Small intestine (tissue), 7 donors: Measurements from ENCODE around the gene RTP5. TPM values are rescaled to one million over a fixed set of nuclear protein-coding genes. Genes with fewer than 3 reads are reported as not detected.

Source experiments
- DNase-seq, 2 donors: peaks; one replicate each; pipeline versions ENCODE4 v3.0.0 to v3.0.0-alpha.2; 2013
- FAIRE-seq: peaks from 2 replicates; lab custom pipeline; 2012; peaks lifted over from hg19 to GRCh38; lab: Jason Lieb, UNC
- H3K27ac ChIP-seq, 3 donors: one replicate each; pipeline ENCODE4 v1.5.1; 2013; ENCODE audit warnings: low read length in 2 of 3, mild to moderate bottlenecking in 2 of 3, control low read depth in 1 of 3, inconsistent platforms in 1 of 3, low read depth in 1 of 3, moderate library complexity in 1 of 3
- H3K27me3 ChIP-seq, 3 donors: one replicate each; pipeline ENCODE4 v1.6.1; 2013; ENCODE audit warnings: low read length in 3 of 3, inconsistent platforms in 1 of 3; ENCODE audit not compliant: control insufficient read depth in 3 of 3, insufficient read depth in 3 of 3
- H3K36me3 ChIP-seq, 3 donors: one replicate each; pipeline ENCODE4 v1.6.1; 2013; ENCODE audit warnings: low read length in 3 of 3, inconsistent platforms in 1 of 3, low read depth in 1 of 3, mild to moderate bottlenecking in 1 of 3, moderate library complexity in 1 of 3; ENCODE audit not compliant: control insufficient read depth in 3 of 3, insufficient read depth in 2 of 3
- H3K4me1 ChIP-seq, 3 donors: one replicate each; pipeline ENCODE4 v1.6.1; 2013; ENCODE audit warnings: low read length in 2 of 3, inconsistent platforms in 1 of 3, low read depth in 1 of 3, mild to moderate bottlenecking in 1 of 3, moderate library complexity in 1 of 3; ENCODE audit not compliant: control insufficient read depth in 3 of 3, insufficient read depth in 2 of 3
- H3K4me3 ChIP-seq, 3 donors: one replicate each; pipeline ENCODE4 v1.5.1; 2013; ENCODE audit warnings: low read length in 3 of 3, control low read depth in 1 of 3, inconsistent platforms in 1 of 3, low read depth in 1 of 3, mild to moderate bottlenecking in 1 of 3, moderate library complexity in 1 of 3
- H3K9me3 ChIP-seq, 2 donors: one replicate each; pipeline ENCODE4 v1.6.1; 2013; ENCODE audit warnings: low read depth in 1 of 2, low read length in 1 of 2; ENCODE audit not compliant: control insufficient read depth in 2 of 2, insufficient read depth in 1 of 2
- WGBS, 3 donors: extraction: QIAGEN DNeasy Blood & Tissue Kit; methylation state at CpG; one replicate each; pipeline ENCODE4 v1.1.7; 2013; 5-methylcytosine and 5-hydroxymethylcytosine counted together
- polyA plus RNA-seq, 4 donors: library from polyadenylated mRNA; stranded (reverse) in 3 of 4; unstranded in 1 of 4; fragments of 200-250 nt in 3 of 4; fragments of 120-200 nt in 1 of 4; gene quantifications; one replicate each; pipeline versions ENCODE4 v1.2.1 to v1.2.3, GENCODE V29; 2013
- donor health status: healthy with polysubstance abuse.
- donor health status: control.
- donor health status: control.
- donor health status: Bipolar disorder and iron deficiency.
- donor health status: healthy.

Gene RTP5
- polyA plus RNA-seq, 4 donors, result 0.04 TPM; not detected in 3

- H3K27ac ChIP-seq, result no peak overlapping the region
- no peaks in the 10 kb centered on the region for H3K36me3 ChIP-seq
- no peak overlapping the region for H3K4me3 ChIP-seq
- FAIRE-seq (no peak), DNase-seq (no peak)
- peaks cover 0 to 43% (median 19%) of the 10 kb centered on the region in 3 donors for H3K27me3 ChIP-seq
- no peaks in the 10 kb centered on the region for H3K9me3 ChIP-seq
- H3K4me1 ChIP-seq, result no peaks in the 10 kb centered on the region
- whole genome bisulfite sequencing, 3 donors, result 94 to 96% (median 96%) methylated on average over 5 of the region's 5 CpGs
Observed at GRCh38 chr2:241864850-241865213, 4.7 kb upstream of the RTP5 start.

GRCh38 chr2:241865416-241865956 lies 4.0 kb upstream of the RTP5 start:
- DNase-seq, result no peak
- no peaks in the 10 kb centered on the region for H3K4me1 ChIP-seq
- no peaks in the 10 kb centered on the region for H3K36me3 ChIP-seq
- no peak for FAIRE-seq
- H3K27me3 ChIP-seq, result peaks cover 0 to 43% (median 19%) of the 10 kb centered on the region in 3 donors
- H3K4me3 ChIP-seq, result no peak overlapping the region
- H3K27ac ChIP-seq, result no peak overlapping the region
- 81 to 91% (median 86%) methylated on average over 3 of the region's 3 CpGs for WGBS, 3 donors
- H3K9me3 ChIP-seq, result no peaks in the 10 kb centered on the region

GRCh38 chr2:241865957-241866789 lies 3.4 kb upstream of the RTP5 start:
- Histone ChIP-seq H3K27ac (no peak overlapping the region), H3K4me3 (no peak overlapping the region), H3K4me1 (no peaks in the 10 kb centered on the region), H3K36me3 (no peaks in the 10 kb centered on the region), H3K27me3 (peaks cover 0 to 43% (median 19%) of the 10 kb centered on the region in 3 donors), H3K9me3 (no peaks in the 10 kb centered on the region)
- no peak for FAIRE-seq
- 13 to 21% (median 17%) methylated on average over 25 to 31 of the region's 31 CpGs for WGBS, 3 donors
- no peak for DNase-seq

- WGBS, 3 donors, result 56 to 59% (median 58%) methylated on average over 29 to 33 of the region's 33 CpGs
- FAIRE-seq (no peak), DNase-seq (no peak)
- Histone ChIP-seq H3K27me3 (peaks cover 0 to 42% (median 19%) of the 10 kb centered on the region in 3 donors), H3K4me1 (no peaks in the 10 kb centered on the region), H3K27ac (no peak overlapping the region), H3K9me3 (no peaks in the 10 kb centered on the region), H3K4me3 (no peak overlapping the region), H3K36me3 (no peaks in the 10 kb centered on the region)
Observed at GRCh38 chr2:241866790-241867645, 2.5 kb upstream of the RTP5 start.

GRCh38 chr2:241867776-241868420 lies 1.6 kb upstream of the RTP5 start:
- Histone ChIP-seq H3K27ac (no peak overlapping the region), H3K36me3 (no peaks in the 10 kb centered on the region), H3K4me1 (no peaks in the 10 kb centered on the region), H3K4me3 (no peak overlapping the region), H3K27me3 (peaks cover 4 to 34% (median 19%) of the 10 kb centered on the region in 3 donors), H3K9me3 (no peaks in the 10 kb centered on the region)
- DNase-seq (no peak), FAIRE-seq (no peak)
- 45 to 55% (median 51%) methylated on average over 19 of the region's 19 CpGs for WGBS, 3 donors

GRCh38 chr2:241868661-241869081 lies 858 bp upstream of the RTP5 start:
- no peaks in the 10 kb centered on the region for H3K36me3 ChIP-seq
- peaks cover 0 to 1% of the 10 kb centered on the region in 2 donors for H3K9me3 ChIP-seq
- H3K4me3 ChIP-seq, result no peak overlapping the region
- peaks cover 4 to 26% (median 17%) of the 10 kb centered on the region in 3 donors for H3K27me3 ChIP-seq
- 24 to 34% (median 24%) methylated on average over 14 to 15 of the region's 15 CpGs for WGBS, 3 donors
- H3K27ac ChIP-seq, result no peak overlapping the region
- no peak for DNase-seq
- FAIRE-seq, result no peak
- H3K4me1 ChIP-seq, result no peaks in the 10 kb centered on the region

- Histone ChIP-seq H3K4me3 (no peak overlapping the region), H3K36me3 (no peaks in the 10 kb centered on the region), H3K9me3 (peaks cover 0 to 13% of the 10 kb centered on the region in 2 donors), H3K27me3 (peaks cover 4 to 26% (median 11%) of the 10 kb centered on the region in 3 donors), H3K27ac (no peak overlapping the region), H3K4me1 (no peaks in the 10 kb centered on the region)
- FAIRE-seq, result no peak
- WGBS, 3 donors, result 85 to 91% (median 89%) methylated on average over 28 of the region's 28 CpGs
- DNase-seq, result no peak
Observed at GRCh38 chr2:241870081-241870541, 582 bp downstream of the RTP5 start.
